DOHH2 (cell line): ENCODE data around the gene MAP3K1.

Source experiments
- H3F3A ChIP-seq: fragments of 200-600 bp; sonication (generic), shearing (Covaris generic); 2 replicates; pipeline ENCODE4 v1.6.0; 2016; ENCODE audit warnings: antibody characterized with exemption, mild to moderate bottlenecking; ENCODE audit not compliant: control insufficient read depth, insufficient read depth
- H3K27ac ChIP-seq: fragments of 200-600 bp; sonication (generic); 2 replicates; pipeline ENCODE4 v1.5.1; 2014; ENCODE audit warnings: low read depth, mild to moderate bottlenecking, low read length, moderate library complexity
- H3K27me3 ChIP-seq: fragments of 200-600 bp; sonication (generic); 2 replicates; pipeline ENCODE4 v1.6.1; 2014; ENCODE audit warnings: mild to moderate bottlenecking, low read length, mixed read lengths; ENCODE audit not compliant: control insufficient read depth
- H3K36me3 ChIP-seq: fragments of 200-600 bp; sonication (generic); 2 replicates; pipeline ENCODE4 v1.6.1; 2014; ENCODE audit warnings: mild to moderate bottlenecking, low read length, moderate library complexity, mixed read lengths; ENCODE audit not compliant: control insufficient read depth
- H3K4me1 ChIP-seq: fragments of 200-600 bp; sonication (generic); 2 replicates; pipeline ENCODE4 v1.6.1; 2014; ENCODE audit warnings: mild to moderate bottlenecking, low read length, mixed read lengths; ENCODE audit not compliant: control insufficient read depth
- H3K4me2 ChIP-seq: fragments of 200-600 bp; sonication (generic); 2 replicates; pipeline ENCODE4 v1.6.0; 2014; ENCODE audit warnings: mild to moderate bottlenecking, low read length, moderate library complexity
- H3K4me3 ChIP-seq: fragments of 200-600 bp; sonication (generic); 2 replicates; pipeline ENCODE4 v1.5.1; 2014; ENCODE audit warnings: mild to moderate bottlenecking, low read length, mixed read lengths
- H3K79me2 ChIP-seq: fragments of 200-600 bp; sonication (generic); 2 replicates; pipeline ENCODE4 v1.6.1; 2014; ENCODE audit warnings: mild to moderate bottlenecking, low read length, mixed read lengths; ENCODE audit not compliant: control insufficient read depth
- H3K9me2 ChIP-seq: fragments of 200-600 bp; sonication (generic); replicated peaks from 2 replicates; pipeline ENCODE4 v1.6.1; 2014; ENCODE audit warnings: mild to moderate bottlenecking, low read length, mixed read lengths; ENCODE audit not compliant: control insufficient read depth
- H3K9me3 ChIP-seq: fragments of 200-600 bp; sonication (generic); 2 replicates; pipeline ENCODE4 v1.6.1; 2014; ENCODE audit warnings: antibody characterized with exemption, low read length, mixed read lengths; ENCODE audit not compliant: control insufficient read depth, insufficient read depth
- H4K20me1 ChIP-seq: fragments of 200-600 bp; sonication (generic); 2 replicates; pipeline ENCODE4 v1.6.0; 2014; ENCODE audit warnings: low read depth, mild to moderate bottlenecking, antibody characterized with exemption, low read length, moderate library complexity; ENCODE audit not compliant: control insufficient read depth, insufficient read depth
- EZH2phosphoT487 ChIP-seq: fragments of 200-600 bp; sonication (generic); IDR thresholded peaks from 2 replicates; pipeline ENCODE4 v1.6.1; 2017; ENCODE audit warnings: borderline replicate concordance, mild to moderate bottlenecking, antibody characterized with exemption, low read length, moderate library complexity, mixed read lengths
- TF ChIP-seq, protein P1 (sequence below): fragments of 200-600 bp; sonication (generic); IDR thresholded peaks from one replicate; pipeline ENCODE4 v1.5.1; 2014; ENCODE audit warnings: antibody characterized with exemption, mild to moderate bottlenecking, low read depth, low read length; ENCODE audit not compliant: poor library complexity, severe bottlenecking

The MAP3K1 gene

DNA sequence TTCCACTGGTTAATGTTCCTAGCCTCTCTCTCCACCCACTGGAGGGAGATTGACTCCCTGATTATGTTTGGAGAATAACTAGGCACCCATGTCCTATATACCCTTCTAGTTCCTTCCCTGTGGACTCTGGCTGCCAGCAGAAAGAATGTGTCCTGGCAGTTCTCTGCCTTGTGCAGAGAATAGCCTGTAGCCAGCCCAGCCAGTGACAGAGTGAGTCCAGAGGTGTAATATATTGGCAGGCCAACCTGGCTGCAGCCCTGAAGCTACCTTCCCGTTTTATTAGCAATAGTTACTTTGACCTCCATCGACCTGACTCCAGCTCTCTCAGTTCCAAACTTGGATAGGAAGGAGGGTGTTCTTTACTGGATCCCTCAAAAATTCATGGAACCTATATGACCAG is 102.2 kb downstream of the MAP3K1 start:
- Histone ChIP-seq H3K4me3 (no peak overlapping the region), H3F3A (peaks cover 6% of the 10 kb centered on the region; the same call in 1 of the 2 replicates), H3K27ac (no peak overlapping the region), H3K9me2 (no peaks in the 10 kb centered on the region), H4K20me1 (no peaks in the 10 kb centered on the region), H3K79me2 (no peaks in the 10 kb centered on the region), H3K4me2 (no peak overlapping the region), H3K36me3 (peaks cover 25% of the 10 kb centered on the region), H3K27me3 (no peaks in the 10 kb centered on the region), H3K9me3 (no peaks in the 10 kb centered on the region), H3K4me1 (no peaks in the 10 kb centered on the region)
- no peak for TF ChIP-seq EZH2phosphoT487

DNA sequence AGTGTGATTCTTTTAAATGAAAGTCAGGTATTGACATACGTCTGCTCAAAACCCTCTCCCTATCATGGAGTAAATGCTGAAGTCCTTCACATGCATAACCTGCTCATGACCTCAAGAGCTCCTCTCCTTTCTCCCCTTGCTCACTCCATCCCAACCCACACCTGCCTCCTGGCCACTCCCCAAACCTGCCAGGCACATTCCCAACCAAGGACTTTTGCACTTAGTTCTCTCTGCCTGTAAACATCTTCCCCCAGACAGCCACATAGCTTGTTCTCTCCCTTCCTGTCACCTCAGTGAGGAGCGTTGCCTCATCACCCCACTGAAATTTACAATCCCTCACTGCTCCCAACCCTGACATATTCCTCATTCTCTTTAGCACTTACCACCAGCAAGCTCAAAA is 102.7 kb downstream of the MAP3K1 start:
- Histone ChIP-seq H3K36me3 (peaks cover 30% of the 10 kb centered on the region), H3K79me2 (no peaks in the 10 kb centered on the region), H3K27ac (no peak overlapping the region), H3K4me1 (no peaks in the 10 kb centered on the region), H3K9me3 (no peaks in the 10 kb centered on the region), H3K4me3 (no peak overlapping the region), H4K20me1 (no peaks in the 10 kb centered on the region), H3K27me3 (no peaks in the 10 kb centered on the region), H3F3A (peaks cover 6% of the 10 kb centered on the region; the same call in 1 of the 2 replicates), H3K4me2 (no peak overlapping the region), H3K9me2 (no peaks in the 10 kb centered on the region)
- TF ChIP-seq, protein P1, sequence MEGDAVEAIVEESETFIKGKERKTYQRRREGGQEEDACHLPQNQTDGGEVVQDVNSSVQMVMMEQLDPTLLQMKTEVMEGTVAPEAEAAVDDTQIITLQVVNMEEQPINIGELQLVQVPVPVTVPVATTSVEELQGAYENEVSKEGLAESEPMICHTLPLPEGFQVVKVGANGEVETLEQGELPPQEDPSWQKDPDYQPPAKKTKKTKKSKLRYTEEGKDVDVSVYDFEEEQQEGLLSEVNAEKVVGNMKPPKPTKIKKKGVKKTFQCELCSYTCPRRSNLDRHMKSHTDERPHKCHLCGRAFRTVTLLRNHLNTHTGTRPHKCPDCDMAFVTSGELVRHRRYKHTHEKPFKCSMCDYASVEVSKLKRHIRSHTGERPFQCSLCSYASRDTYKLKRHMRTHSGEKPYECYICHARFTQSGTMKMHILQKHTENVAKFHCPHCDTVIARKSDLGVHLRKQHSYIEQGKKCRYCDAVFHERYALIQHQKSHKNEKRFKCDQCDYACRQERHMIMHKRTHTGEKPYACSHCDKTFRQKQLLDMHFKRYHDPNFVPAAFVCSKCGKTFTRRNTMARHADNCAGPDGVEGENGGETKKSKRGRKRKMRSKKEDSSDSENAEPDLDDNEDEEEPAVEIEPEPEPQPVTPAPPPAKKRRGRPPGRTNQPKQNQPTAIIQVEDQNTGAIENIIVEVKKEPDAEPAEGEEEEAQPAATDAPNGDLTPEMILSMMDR = no peak
- TF ChIP-seq EZH2phosphoT487 = no peak

DNA sequence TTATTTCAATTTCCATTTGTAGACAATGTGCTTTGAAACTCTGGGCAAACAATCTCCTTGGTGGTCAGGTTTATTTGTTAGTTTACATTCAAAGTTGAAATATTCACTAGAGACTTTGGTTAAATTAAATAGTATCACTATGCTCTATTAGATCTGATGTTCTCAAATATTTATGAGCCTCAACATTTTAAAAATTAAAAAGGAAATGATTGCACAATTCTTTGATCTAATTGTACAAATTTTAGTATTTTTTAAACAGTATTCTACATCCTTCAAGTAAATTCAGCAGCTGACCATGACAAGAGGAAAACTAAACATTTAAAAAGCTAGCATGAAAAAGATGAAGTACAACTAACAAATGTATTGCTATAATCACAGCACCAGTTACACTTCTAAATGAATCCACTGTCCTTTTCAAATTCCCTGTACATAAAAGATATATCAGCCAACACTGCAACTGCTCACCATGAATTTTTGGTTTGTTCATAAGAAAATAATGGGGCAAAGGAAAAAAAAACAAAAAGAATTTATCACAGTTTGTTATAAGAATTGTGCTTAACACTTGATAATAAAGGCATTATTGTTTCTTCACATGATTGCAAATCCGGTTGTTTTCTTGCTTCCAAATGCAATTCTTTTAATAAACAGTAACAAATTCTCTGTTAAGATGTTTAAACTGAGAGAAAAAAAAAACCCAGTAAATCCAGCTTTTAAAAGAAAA is 104.8 kb downstream of the MAP3K1 start:
- no peaks in the 10 kb centered on the region for H3K9me3 ChIP-seq
- no peaks in the 10 kb centered on the region for H4K20me1 ChIP-seq
- H3K9me2 ChIP-seq = no peaks in the 10 kb centered on the region
- peaks cover 51% of the 10 kb centered on the region for H3K36me3 ChIP-seq
- no peaks in the 10 kb centered on the region for H3K4me1 ChIP-seq
- H3K4me3 ChIP-seq = no peak overlapping the region
- TF ChIP-seq EZH2phosphoT487 = no peak
- H3K79me2 ChIP-seq = no peaks in the 10 kb centered on the region
- peaks cover 5% of the 10 kb centered on the region; the same call in 1 of the 2 replicates for H3F3A ChIP-seq
- no peak overlapping the region for H3K4me2 ChIP-seq
- H3K27ac ChIP-seq = no peak overlapping the region
- no peaks in the 10 kb centered on the region for H3K27me3 ChIP-seq

DNA sequence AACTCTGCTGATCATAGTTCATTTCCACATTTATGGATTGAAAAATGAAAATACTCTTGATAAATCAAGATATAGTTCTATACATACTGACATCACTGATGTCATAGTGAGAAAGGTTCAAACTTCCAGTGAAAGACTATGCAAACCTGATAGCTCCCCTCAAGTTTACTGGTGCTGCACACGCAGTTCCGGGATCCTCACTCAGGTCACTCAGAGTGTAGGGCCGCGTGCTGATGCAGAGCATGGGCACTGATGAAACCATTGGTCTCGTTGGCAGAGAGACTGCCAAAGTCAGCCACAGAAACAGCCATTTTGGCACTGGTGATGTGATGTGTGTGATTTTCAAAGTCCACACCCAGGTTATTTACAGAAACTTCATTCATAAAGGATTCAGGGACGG is 107.6 kb downstream of the MAP3K1 start:
- Histone ChIP-seq H3K27me3 (no peaks in the 10 kb centered on the region), H3F3A (no peaks in the 10 kb centered on the region; the same call in 1 of the 2 replicates), H3K4me1 (no peaks in the 10 kb centered on the region), H3K27ac (no peak overlapping the region), H3K4me2 (no peak overlapping the region), H3K9me3 (no peaks in the 10 kb centered on the region), H3K4me3 (no peak overlapping the region), H4K20me1 (no peaks in the 10 kb centered on the region), H3K79me2 (no peaks in the 10 kb centered on the region), H3K36me3 (peaks cover 73% of the 10 kb centered on the region), H3K9me2 (no peaks in the 10 kb centered on the region)
- no peak for TF ChIP-seq EZH2phosphoT487
- TF ChIP-seq, protein P1 = no peak
